LNCAP (cell line): Measurements from ENCODE around the gene SASS6.

Source experiments
- CTCF ChIP-seq: fragments of 450-650 bp; IDR thresholded peaks from 2 replicates; pipeline ENCODE4 v1.5.1; 2017; ENCODE audit warnings: mild to moderate bottlenecking

Gene SASS6, protein sequence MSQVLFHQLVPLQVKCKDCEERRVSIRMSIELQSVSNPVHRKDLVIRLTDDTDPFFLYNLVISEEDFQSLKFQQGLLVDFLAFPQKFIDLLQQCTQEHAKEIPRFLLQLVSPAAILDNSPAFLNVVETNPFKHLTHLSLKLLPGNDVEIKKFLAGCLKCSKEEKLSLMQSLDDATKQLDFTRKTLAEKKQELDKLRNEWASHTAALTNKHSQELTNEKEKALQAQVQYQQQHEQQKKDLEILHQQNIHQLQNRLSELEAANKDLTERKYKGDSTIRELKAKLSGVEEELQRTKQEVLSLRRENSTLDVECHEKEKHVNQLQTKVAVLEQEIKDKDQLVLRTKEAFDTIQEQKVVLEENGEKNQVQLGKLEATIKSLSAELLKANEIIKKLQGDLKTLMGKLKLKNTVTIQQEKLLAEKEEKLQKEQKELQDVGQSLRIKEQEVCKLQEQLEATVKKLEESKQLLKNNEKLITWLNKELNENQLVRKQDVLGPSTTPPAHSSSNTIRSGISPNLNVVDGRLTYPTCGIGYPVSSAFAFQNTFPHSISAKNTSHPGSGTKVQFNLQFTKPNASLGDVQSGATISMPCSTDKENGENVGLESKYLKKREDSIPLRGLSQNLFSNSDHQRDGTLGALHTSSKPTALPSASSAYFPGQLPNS

DNA sequence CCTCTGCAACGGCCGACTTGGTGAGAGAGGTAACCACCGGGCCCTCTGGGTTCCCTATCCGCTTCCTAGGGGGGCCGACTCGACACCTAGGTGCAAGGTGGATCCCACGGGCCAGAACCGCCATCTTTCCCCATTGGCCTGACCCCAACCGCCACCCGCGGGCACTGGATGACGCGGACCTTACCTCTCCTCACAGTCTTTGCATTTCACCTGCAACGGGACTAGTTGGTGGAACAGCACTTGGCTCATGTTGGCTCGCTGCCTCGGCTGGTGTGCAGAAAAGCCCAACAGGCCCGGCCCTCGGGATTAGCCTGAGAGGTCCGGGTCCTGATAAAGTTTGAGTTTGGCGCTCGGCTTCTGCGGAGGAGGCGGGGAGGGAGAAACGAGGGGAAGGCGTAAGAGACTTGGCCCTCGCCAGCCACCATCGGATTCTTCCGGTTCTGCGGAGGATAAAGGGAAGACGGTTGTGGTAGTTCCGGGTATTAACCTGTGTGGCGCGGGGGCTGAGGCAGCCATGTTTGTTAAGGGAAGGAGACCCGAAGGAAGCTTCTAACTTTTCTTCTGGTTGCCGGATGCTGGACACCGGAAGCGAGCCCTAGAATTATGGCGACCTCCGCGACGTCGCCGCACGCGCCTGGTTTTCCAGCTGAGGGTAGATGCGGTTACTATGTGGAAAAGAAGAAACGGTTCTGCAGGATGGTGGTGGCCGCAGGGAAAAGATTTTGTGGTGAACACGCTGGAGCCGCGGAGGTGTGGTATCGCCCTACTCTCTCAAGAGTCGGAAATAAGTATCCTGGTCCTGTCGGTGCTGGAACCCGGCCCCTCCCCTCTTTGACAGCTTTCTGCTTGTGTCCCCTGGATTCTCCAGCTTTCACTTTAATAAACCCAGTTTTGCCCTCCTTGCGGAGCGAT, at the start of gene SASS6, which contains the start of gene TRMT13:
Gene SASS6, minus strand, starts transcription at position 365 of the 912 bp plus-strand sequence. Its CDS starts 116 bp downstream, at position 249.
Gene TRMT13, plus strand, starts transcription at position 598 of the 912 bp plus-strand sequence. Its CDS starts 6 bp downstream, at position 604.
- TF ChIP-seq CTCF, result no peak

DNA sequence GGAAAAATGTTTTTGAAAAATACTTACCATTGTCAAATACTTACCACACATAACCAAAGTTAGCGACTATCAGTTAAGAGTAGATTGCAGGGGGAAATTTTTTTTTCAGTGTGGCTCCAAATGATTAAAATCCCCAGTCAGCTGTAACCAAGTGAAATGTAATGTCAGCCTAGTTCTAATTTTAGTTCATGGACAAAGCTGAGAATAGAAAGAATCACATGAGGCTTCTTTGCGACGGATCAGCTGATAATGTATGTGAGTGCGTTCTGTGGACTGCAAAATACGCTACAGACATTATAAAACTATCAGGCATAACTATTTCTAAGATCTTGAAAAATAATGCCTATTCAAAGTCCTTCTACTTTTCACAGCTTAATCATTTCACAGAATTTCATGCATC, 45.4 kb upstream of the SASS6 start, which contains the start of gene LRRC39:
Gene LRRC39, minus strand, starts transcription at position 166 of the 400 bp plus-strand sequence. CDS start 9,740 bp downstream, outside the sequence.
- no peak for TF ChIP-seq CTCF

- TF ChIP-seq CTCF, result no peak
Measured at GRCh38 chr1:100177295-100178041, 44.7 kb upstream of the SASS6 start.

- no peak for TF ChIP-seq CTCF
Measured at GRCh38 chr1:100168051-100168450, 35.3 kb upstream of the SASS6 start.

GRCh38 chr1:100164702-100165101, 32.0 kb upstream of the SASS6 start:
- TF ChIP-seq CTCF, result no peak

DNA sequence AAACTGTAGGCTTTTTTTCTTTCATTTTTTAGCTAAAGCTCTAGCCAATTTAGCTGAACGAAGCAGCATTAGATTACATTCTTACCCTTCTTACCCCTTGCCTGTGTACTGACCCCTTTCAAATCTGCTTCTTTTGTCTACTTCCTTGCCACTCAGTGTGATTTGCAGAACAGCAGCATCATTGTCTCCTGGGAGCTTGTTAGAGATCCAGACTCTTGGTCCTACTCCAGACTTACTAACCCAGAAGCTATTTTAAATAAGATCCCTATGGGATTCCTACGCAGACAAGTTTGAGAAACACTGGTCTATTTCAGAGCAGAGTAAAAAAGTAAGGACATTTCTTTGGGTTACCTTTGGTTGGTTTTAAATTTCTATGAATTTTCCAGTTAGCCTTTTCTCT, 31.5 kb upstream of the SASS6 start:
- no peak for TF ChIP-seq CTCF
